A204.1 (cell line): Measurements from ENCODE around the gene ZNF12.

Experiments used
- FAIRE-seq: peaks from 2 replicates; lab custom pipeline; 2012; peaks lifted over from hg19 to GRCh38; lab: Jason Lieb, UNC

The ZNF12 gene

GRCh38 chr7:6646465-6646864 is 60.3 kb downstream of the ZNF12 start:
- no peak for FAIRE-seq

- no peak for FAIRE-seq
These were observed 62.0 kb downstream of the ZNF12 start for GRCh38 chr7:6644728-6645127.

- no peak for FAIRE-seq
These were observed 62.7 kb downstream of the ZNF12 start for GRCh38 chr7:6643915-6644625.

GRCh38 chr7:6642861-6643640 is 63.7 kb downstream of the ZNF12 start:
- FAIRE-seq = no peak

GRCh38 chr7:6642239-6642839 is 64.4 kb downstream of the ZNF12 start:
- no peak for FAIRE-seq

- no peak for FAIRE-seq
These were observed 65.3 kb downstream of the ZNF12 start for GRCh38 chr7:6641305-6642035.

- no peak for FAIRE-seq
These were observed 66.5 kb downstream of the ZNF12 start for GRCh38 chr7:6640246-6640721.

- FAIRE-seq = no peak
These were observed 67.1 kb downstream of the ZNF12 start for GRCh38 chr7:6639627-6640026.

GRCh38 chr7:6639032-6639431 is 67.7 kb downstream of the ZNF12 start:
- FAIRE-seq = no peak
